BE2C (cell line): ENCODE data around the gene HACL1.

Experiments used
- DNase-seq: peaks from one replicate; pipeline ENCODE4 v3.0.0-alpha.2; 2020
- H3K27me3 ChIP-seq: fragments of 250-450 bp; sonication (Bioruptor Pico); 2 replicates; pipeline ENCODE4 v1.5.1; 2020; ENCODE audit warnings: mild to moderate bottlenecking
- H3K36me3 ChIP-seq: fragments of 250-450 bp; sonication (Bioruptor Pico); 2 replicates; pipeline ENCODE4 v1.5.1; 2020; ENCODE audit warnings: mild to moderate bottlenecking
- H3K4me1 ChIP-seq: fragments of 250-450 bp; sonication (Bioruptor Pico); 2 replicates; pipeline ENCODE4 v1.5.1; 2020
- H3K4me3 ChIP-seq: 2 replicates; pipeline ENCODE4 v1.5.1; 2011; ENCODE audit warnings: low read depth, low read length
- H3K9me3 ChIP-seq: fragments of 250-450 bp; sonication (Bioruptor Pico); 2 replicates; pipeline ENCODE4 v1.5.1; 2020
- CTCF ChIP-seq: IDR thresholded peaks from 2 replicates; pipeline ENCODE4 v1.5.1; 2012; ENCODE audit warnings: mild to moderate bottlenecking, low read depth, low read length

Gene HACL1

GRCh38 chr3:15575446-15575845 is 25.9 kb downstream of the HACL1 start:
- DNase-seq = no peak
- no peaks in the 10 kb centered on the region for H3K36me3 ChIP-seq

GRCh38 chr3:15572138-15572537 is 29.2 kb downstream of the HACL1 start:
- no peak for TF ChIP-seq CTCF
- DNase-seq = no peak
- no peak overlapping the region for H3K4me3 ChIP-seq
- no peaks in the 10 kb centered on the region for H3K9me3 ChIP-seq
- no peaks in the 10 kb centered on the region for H3K27me3 ChIP-seq
- H3K4me1 ChIP-seq = no peaks in the 10 kb centered on the region
- H3K36me3 ChIP-seq = no peaks in the 10 kb centered on the region

More at GRCh38 chr3:15575446-15575845, 25.9 kb downstream of the HACL1 start:
- no peaks in the 10 kb centered on the region for H3K27me3 ChIP-seq
- H3K9me3 ChIP-seq = no peaks in the 10 kb centered on the region
- no peaks in the 10 kb centered on the region for H3K4me1 ChIP-seq
- no peak overlapping the region for H3K4me3 ChIP-seq
- TF ChIP-seq CTCF = no peak

- no peak overlapping the region for H3K4me3 ChIP-seq
- TF ChIP-seq CTCF = no peak
- DNase-seq = no peak
- H3K4me1 ChIP-seq = no peaks in the 10 kb centered on the region
- no peaks in the 10 kb centered on the region for H3K9me3 ChIP-seq
- H3K36me3 ChIP-seq = no peaks in the 10 kb centered on the region
- no peaks in the 10 kb centered on the region for H3K27me3 ChIP-seq
Measured at GRCh38 chr3:15563190-15563589, 38.2 kb downstream of the HACL1 start.

GRCh38 chr3:15562560-15562959 is 38.8 kb downstream of the HACL1 start:
- TF ChIP-seq CTCF = no peak
- Histone ChIP-seq H3K9me3 (no peaks in the 10 kb centered on the region), H3K36me3 (no peaks in the 10 kb centered on the region)

GRCh38 chr3:15558581-15558980 is 42.8 kb downstream of the HACL1 start:
- Histone ChIP-seq H3K27me3 (no peaks in the 10 kb centered on the region), H3K4me3 (no peak overlapping the region), H3K4me1 (no peaks in the 10 kb centered on the region), H3K36me3 (no peaks in the 10 kb centered on the region), H3K9me3 (no peaks in the 10 kb centered on the region)
- DNase-seq = no peak
- no peak for TF ChIP-seq CTCF

More at GRCh38 chr3:15562560-15562959, 38.8 kb downstream of the HACL1 start:
- no peak for DNase-seq
- Histone ChIP-seq H3K27me3 (no peaks in the 10 kb centered on the region), H3K4me1 (no peaks in the 10 kb centered on the region), H3K4me3 (no peak overlapping the region)

- no peaks in the 10 kb centered on the region for H3K9me3 ChIP-seq
- TF ChIP-seq CTCF = peak; percentile 50
- peak; percentile 17 for DNase-seq
Measured at GRCh38 chr3:15557511-15557946, 43.8 kb downstream of the HACL1 start.

More at GRCh38 chr3:15557511-15557946, 43.8 kb downstream of the HACL1 start:
- Histone ChIP-seq H3K36me3 (no peaks in the 10 kb centered on the region), H3K4me1 (no peaks in the 10 kb centered on the region), H3K27me3 (no peaks in the 10 kb centered on the region), H3K4me3 (no peak overlapping the region)
